ENCODE data around the gene TREML1.
"Not testable (repeated sequence)": the region's sequence is repeated elsewhere in the genome, so short reads cannot be mapped to it uniquely, and the experiment has no call there.

The TREML1 gene

DNA sequence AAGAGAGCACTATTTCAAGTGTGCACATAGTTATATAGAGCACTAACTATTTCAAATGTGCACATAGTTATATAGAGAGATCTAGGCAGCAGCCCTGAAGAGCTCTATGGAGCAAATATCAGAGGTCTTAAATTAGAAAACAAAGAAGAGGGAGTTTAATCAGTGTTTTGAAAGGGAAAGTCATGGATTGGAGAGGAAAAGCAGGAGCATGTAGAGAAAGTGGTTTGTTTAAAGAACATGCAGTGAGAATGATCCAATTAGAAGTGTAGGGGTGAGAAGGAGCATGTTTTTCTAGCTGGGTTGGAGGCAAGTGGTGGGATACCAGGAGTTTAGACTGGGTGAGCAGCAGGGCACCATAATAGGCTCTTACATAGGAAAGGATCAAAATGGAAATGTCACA, 17.2 kb downstream of the TREML1 start:
- DNase-seq: no peak

- no peak for DNase-seq
Measured at GRCh38 chr6:41135062-41135832, 18.9 kb downstream of the TREML1 start.

DNA sequence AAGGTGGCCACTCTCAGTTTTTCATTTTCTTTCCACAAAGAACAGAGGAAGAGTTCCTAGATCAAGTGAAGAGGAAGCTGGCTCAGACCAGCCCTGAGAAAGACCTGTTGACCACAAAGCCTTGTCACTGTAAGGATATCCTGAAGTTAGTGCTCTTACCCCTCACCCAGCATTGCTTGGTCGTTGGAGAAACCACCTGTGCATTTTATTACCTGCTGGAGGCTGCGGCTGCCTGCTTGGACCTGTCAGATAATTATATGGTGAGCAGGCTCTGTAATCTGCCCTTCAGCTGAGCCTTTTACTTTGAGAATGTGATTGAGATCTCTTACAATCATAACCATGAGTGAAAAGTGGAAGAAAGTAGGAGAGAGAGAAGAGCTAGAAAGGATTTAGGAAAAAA, 21.9 kb downstream of the TREML1 start:
- no peak for DNase-seq

- DNase-seq: no peak
Measured at GRCh38 chr6:41125282-41125681, 28.9 kb downstream of the TREML1 start.

DNA sequence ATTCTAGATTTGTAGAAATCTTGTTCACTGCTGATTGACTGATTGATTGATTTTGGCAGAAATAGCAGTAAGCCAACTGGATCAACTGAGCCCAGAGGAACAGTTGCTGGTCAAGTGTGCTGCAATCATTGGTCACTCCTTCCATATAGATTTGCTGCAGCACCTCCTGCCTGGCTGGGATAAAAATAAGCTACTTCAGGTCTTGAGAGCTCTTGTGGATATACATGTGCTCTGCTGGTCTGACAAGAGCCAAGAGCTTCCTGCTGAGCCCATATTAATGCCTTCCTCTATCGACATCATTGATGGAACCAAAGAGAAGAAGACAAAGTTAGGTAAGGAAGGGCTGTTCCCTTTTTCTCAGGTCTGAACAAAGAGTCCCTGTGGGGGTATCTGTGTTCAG, 31.2 kb downstream of the TREML1 start:
- no peak for DNase-seq

DNA sequence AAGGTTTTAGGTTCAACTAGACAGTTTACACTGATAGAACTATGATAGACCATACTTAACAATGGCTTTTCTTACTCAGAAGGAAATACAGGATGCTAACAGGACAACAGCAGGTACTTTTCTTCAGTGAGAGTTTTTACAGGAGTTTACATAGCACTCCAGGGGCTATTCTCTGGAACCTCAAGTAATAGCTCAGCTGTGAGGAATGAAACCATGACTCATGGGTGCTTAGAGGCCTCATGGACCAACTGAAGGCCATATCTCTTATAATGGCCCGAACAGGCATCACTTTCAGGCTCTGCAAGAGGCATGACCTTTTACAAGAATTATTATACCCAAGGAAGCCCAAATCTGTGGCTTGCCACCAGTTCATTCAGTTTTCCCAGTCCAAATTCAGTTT, 31.8 kb downstream of the TREML1 start:
- DNase-seq: no peak

GRCh38 chr6:41120058-41120457, 34.1 kb downstream of the TREML1 start:
- no peak for DNase-seq

DNA sequence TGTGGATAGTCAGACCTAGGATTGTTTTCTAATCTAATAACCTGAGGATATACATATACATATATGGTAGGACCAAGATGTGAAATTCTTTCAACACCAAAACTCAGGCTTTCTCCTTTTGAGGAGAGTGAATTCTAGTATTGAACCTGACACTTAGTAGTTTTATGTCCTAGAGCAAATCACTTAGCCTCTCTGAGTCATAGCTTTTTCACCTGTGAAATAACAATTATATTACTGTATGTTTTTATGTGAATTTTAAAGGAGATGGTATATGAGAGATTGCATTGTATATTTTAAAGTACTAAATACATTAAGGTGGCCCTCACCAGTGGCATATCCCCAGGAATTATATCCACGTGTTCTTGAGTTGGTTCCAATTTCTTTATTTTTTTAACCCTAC, 34.6 kb downstream of the TREML1 start:
- DNase-seq: no peak

- DNase-seq: not testable (repeated sequence)
Measured at GRCh38 chr6:41115027-41115426, 39.1 kb downstream of the TREML1 start.

- DNase-seq: no peak
Measured at GRCh38 chr6:41111017-41111416, 43.1 kb downstream of the TREML1 start.

DNA sequence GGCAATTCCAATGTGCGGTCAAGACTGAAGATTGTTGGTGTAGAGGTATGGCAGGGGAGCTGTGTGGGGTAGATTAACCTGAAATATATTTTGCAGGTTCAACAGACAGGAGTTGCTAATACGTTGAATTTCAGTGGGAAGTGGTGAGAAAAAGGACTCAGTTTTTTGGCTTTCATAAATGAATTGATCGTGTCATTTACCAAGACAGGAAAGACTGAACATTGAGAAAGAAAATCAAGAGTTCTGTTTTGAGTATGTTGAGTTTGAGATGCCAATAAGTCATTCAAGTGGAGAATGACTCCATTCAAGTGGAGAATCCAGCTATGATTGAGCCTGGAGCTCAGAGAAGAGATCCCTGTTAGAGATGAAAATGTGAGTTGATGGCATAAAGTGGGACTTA, 50.3 kb downstream of the TREML1 start:
- no peak for DNase-seq

- peak in 1 of 14 donors; percentile 23 for DNase-seq
Measured at GRCh38 chr6:41100871-41101287, 53.3 kb downstream of the TREML1 start.

Measured in C1 segment of cervical spinal cord (tissue), 14 donors.